PC-9 (cell line): Measurements from ENCODE around the gene FNDC3B. TPM values are rescaled to one million over a fixed set of nuclear protein-coding genes. Genes with fewer than 3 reads are reported as not detected.

ENCODE experiments used
- BruUV-seq: library from RNA; stranded (reverse); fragments of 400-500 nt; replicated peaks from 2 replicates; lab custom pipeline; 2021; lab: Mats Ljungman, UMichigan
- CTCF ChIA-PET: fragments of 300-600 bp; sonication (Branson Sonifier 250); formaldehyde crosslinking; loops from one replicate; lab custom pipeline; 2022; ENCODE audit warnings: antibody characterized with exemption; lab: Charles Lee
- POLR2A ChIA-PET: fragments of 300-600 bp; sonication (Branson Sonifier 250); formaldehyde crosslinking; loops from one replicate; lab custom pipeline; 2022; ENCODE audit warnings: antibody characterized with exemption; ENCODE audit not compliant: unreplicated experiment; lab: Charles Lee
- DNase-seq, 2 experiments: peaks; one replicate each; pipeline versions ENCODE4 v3.0.0 to v3.0.0-alpha.2; 2015 to 2022; ENCODE audit warnings: mixed read lengths in 1 of 2
- H2AFZ ChIP-seq: fragments of 200-600 bp; sonication (generic); 2 replicates; pipeline ENCODE4 v1.8.1; 2017; ENCODE audit warnings: antibody characterized with exemption
- H3F3A ChIP-seq: fragments of 200-600 bp; sonication (generic); 2 replicates; pipeline ENCODE4 v1.8.1; 2017; ENCODE audit warnings: antibody characterized with exemption, mild to moderate bottlenecking, low read depth; ENCODE audit not compliant: insufficient read depth
- H3K27ac ChIP-seq: fragments of 200-600 bp; sonication (generic); 2 replicates; pipeline ENCODE4 v1.6.1; 2016; ENCODE audit warnings: mixed run types
- H3K27me3 ChIP-seq: fragments of 200-600 bp; sonication (generic); 2 replicates; pipeline ENCODE4 v1.6.1; 2016; ENCODE audit warnings: low read depth, mixed run types; ENCODE audit not compliant: insufficient read depth
- H3K36me3 ChIP-seq: fragments of 200-600 bp; sonication (generic); 2 replicates; pipeline ENCODE4 v1.6.1; 2016; ENCODE audit warnings: low read depth, mixed run types
- H3K4me1 ChIP-seq: fragments of 200-600 bp; sonication (generic); replicated peaks from 2 replicates; pipeline ENCODE4 v1.6.1; 2016; ENCODE audit warnings: mixed run types; ENCODE audit not compliant: insufficient read depth
- H3K4me2 ChIP-seq: fragments of 200-600 bp; sonication (generic); 2 replicates; pipeline ENCODE4 v1.6.1; 2017; ENCODE audit warnings: mixed run types
- H3K4me3 ChIP-seq: fragments of 200-600 bp; sonication (generic); 2 replicates; pipeline ENCODE4 v1.6.1; 2016; ENCODE audit warnings: mixed run types
- H3K79me2 ChIP-seq: fragments of 200-600 bp; sonication (generic); 2 replicates; pipeline ENCODE4 v1.6.1; 2017; ENCODE audit warnings: low read depth, mixed run types
- H3K9me2 ChIP-seq: fragments of 200-600 bp; sonication (generic); 2 replicates; pipeline ENCODE4 v1.8.1; 2017; ENCODE audit warnings: mild to moderate bottlenecking; ENCODE audit not compliant: insufficient read depth
- H3K9me3 ChIP-seq: fragments of 200-600 bp; sonication (generic); 2 replicates; pipeline ENCODE4 v1.8.1; 2016; ENCODE audit warnings: low read depth; ENCODE audit not compliant: insufficient read depth
- H4K20me1 ChIP-seq: fragments of 200-600 bp; sonication (generic); 2 replicates; pipeline ENCODE4 v1.8.1; 2017; ENCODE audit not compliant: insufficient read depth
- EZH2 ChIP-seq: fragments of 200-600 bp; sonication (generic); IDR thresholded peaks from 2 replicates; pipeline ENCODE4 v1.8.0; 2017; ENCODE audit warnings: antibody characterized with exemption, low read depth
- intact Hi-C: fragments of 100-400 bp; cut with micrococcal nuclease; formaldehyde crosslinking; loops from one replicate; pipeline ENCODE4 v1.10.0; 2022; ENCODE audit not compliant: unreplicated experiment
- total RNA-seq: library from RNA; stranded (reverse); gene quantifications from 2 replicates; pipeline ENCODE4 v1.2.3, GENCODE V29; 2021
- TF ChIP-seq, protein P1 (sequence below): fragments of 200-600 bp; sonication (generic); conservative IDR thresholded peaks from 2 replicates; pipeline ENCODE4 v1.6.1; 2017; ENCODE audit warnings: mixed run types, antibody characterized with exemption, mild to moderate bottlenecking, moderate library complexity

FNDC3B gene
- total RNA-seq, 1 experiment from 2014 or later = 106 TPM

GRCh38 chr3:172021859-172022258, 17.5 kb upstream of the FNDC3B start:
- no peak overlapping the region for H3K4me3 ChIP-seq

GRCh38 chr3:172023915-172024314, 15.5 kb upstream of the FNDC3B start:
- no peaks in the 10 kb centered on the region for H4K20me1 ChIP-seq
- TF ChIP-seq, protein P1, sequence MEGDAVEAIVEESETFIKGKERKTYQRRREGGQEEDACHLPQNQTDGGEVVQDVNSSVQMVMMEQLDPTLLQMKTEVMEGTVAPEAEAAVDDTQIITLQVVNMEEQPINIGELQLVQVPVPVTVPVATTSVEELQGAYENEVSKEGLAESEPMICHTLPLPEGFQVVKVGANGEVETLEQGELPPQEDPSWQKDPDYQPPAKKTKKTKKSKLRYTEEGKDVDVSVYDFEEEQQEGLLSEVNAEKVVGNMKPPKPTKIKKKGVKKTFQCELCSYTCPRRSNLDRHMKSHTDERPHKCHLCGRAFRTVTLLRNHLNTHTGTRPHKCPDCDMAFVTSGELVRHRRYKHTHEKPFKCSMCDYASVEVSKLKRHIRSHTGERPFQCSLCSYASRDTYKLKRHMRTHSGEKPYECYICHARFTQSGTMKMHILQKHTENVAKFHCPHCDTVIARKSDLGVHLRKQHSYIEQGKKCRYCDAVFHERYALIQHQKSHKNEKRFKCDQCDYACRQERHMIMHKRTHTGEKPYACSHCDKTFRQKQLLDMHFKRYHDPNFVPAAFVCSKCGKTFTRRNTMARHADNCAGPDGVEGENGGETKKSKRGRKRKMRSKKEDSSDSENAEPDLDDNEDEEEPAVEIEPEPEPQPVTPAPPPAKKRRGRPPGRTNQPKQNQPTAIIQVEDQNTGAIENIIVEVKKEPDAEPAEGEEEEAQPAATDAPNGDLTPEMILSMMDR = no peak
- no peak for TF ChIP-seq EZH2
- POLR2A ChIA-PET = no interaction called here

More at GRCh38 chr3:172021859-172022258, 17.5 kb upstream of the FNDC3B start:
- Histone ChIP-seq H3F3A (no peaks in the 10 kb centered on the region), H3K9me3 (peaks cover 6% of the 10 kb centered on the region), H4K20me1 (no peaks in the 10 kb centered on the region), H3K27me3 (no peaks in the 10 kb centered on the region), H3K36me3 (no peaks in the 10 kb centered on the region), H3K79me2 (no peaks in the 10 kb centered on the region), H3K4me2 (no peak overlapping the region), H3K27ac (no peak overlapping the region), H3K4me1 (no peaks in the 10 kb centered on the region), H2AFZ (no peak overlapping the region), H3K9me2 (no peaks in the 10 kb centered on the region)
- intact Hi-C loops = no loop called here
- no peak for DNase-seq
- no peak for TF ChIP-seq EZH2
- TF ChIP-seq, protein P1 = no peak
- ChIA-PET CTCF (no interaction called here), POLR2A (no interaction called here)
- no TSS peak for BruUV-seq

DNA sequence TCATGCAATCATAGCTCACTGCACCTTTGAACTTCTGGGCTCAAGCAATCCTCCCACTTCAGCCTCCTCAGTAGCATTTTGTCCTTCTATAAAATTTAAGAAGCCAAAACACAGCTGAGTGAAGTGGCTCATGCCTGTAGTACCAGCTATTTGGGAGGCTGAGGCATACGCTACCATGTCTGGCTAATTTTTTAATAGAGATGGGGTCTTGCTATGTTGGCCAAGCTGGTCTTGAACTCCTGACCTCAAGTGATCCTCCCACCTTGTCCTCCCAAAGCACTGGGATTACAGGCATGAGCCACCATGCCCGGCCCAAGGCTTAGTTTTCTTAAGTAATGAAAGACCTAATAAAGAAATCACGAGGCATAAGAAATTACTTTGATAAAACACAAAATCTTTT, 14.7 kb upstream of the FNDC3B start:
- Histone ChIP-seq H3K4me3 (no peak overlapping the region), H3K36me3 (no peaks in the 10 kb centered on the region), H3F3A (no peaks in the 10 kb centered on the region), H3K27ac (no peak overlapping the region), H3K4me2 (no peak overlapping the region), H3K9me2 (no peaks in the 10 kb centered on the region), H3K4me1 (no peaks in the 10 kb centered on the region), H3K79me2 (no peaks in the 10 kb centered on the region), H2AFZ (no peak overlapping the region), H3K9me3 (no peaks in the 10 kb centered on the region), H4K20me1 (no peaks in the 10 kb centered on the region), H3K27me3 (no peaks in the 10 kb centered on the region)
- ChIA-PET POLR2A (no interaction called here), CTCF (no interaction called here)
- no peak for DNase-seq
- TF ChIP-seq EZH2 = no peak
- TF ChIP-seq, protein P1 = no peak
- intact Hi-C loops = no loop called here
- no TSS peak for BruUV-seq

More at GRCh38 chr3:172023915-172024314, 15.5 kb upstream of the FNDC3B start:
- H3K4me3 ChIP-seq = no peak overlapping the region
- H2AFZ ChIP-seq = no peak overlapping the region
- no peaks in the 10 kb centered on the region for H3K27me3 ChIP-seq
- DNase-seq = no peak
- no peak overlapping the region for H3K4me2 ChIP-seq
- no peaks in the 10 kb centered on the region for H3K36me3 ChIP-seq
- CTCF ChIA-PET = no interaction called here
- no peaks in the 10 kb centered on the region for H3K9me3 ChIP-seq
- H3K79me2 ChIP-seq = no peaks in the 10 kb centered on the region
- no peaks in the 10 kb centered on the region for H3F3A ChIP-seq
- H3K4me1 ChIP-seq = no peaks in the 10 kb centered on the region
- intact Hi-C loops = no loop called here
- no peaks in the 10 kb centered on the region for H3K9me2 ChIP-seq
- H3K27ac ChIP-seq = no peak overlapping the region
- no TSS peak for BruUV-seq
